Kidney epithelial cell (primary cell): ENCODE results near the gene CCM2. TPM values are rescaled to one million over a fixed set of nuclear protein-coding genes. Genes with fewer than 3 reads are reported as not detected.

Source experiments
- DNase-seq: peaks from one replicate; pipeline ENCODE4 v3.0.0-alpha.2; 2010; ENCODE audit warnings: low read depth
- H3K27me3 ChIP-seq: 2 replicates; pipeline ENCODE4 v1.6.0; 2011; ENCODE audit warnings: low read length; ENCODE audit not compliant: control insufficient read depth, insufficient read depth
- H3K36me3 ChIP-seq: 2 replicates; pipeline ENCODE4 v1.5.1; 2011; ENCODE audit warnings: low read length; ENCODE audit not compliant: control insufficient read depth, insufficient read depth
- H3K4me3 ChIP-seq: 2 replicates; pipeline ENCODE4 v1.5.1; 2011; ENCODE audit warnings: low read depth, mild to moderate bottlenecking, control low read depth, low read length
- CTCF ChIP-seq: IDR thresholded peaks from 2 replicates; pipeline ENCODE4 v1.5.1; 2011; ENCODE audit warnings: mild to moderate bottlenecking, moderate library complexity, low read length, control low read depth, inconsistent platforms; ENCODE audit not compliant: insufficient read depth, poor library complexity, severe bottlenecking
- total RNA-seq: library from RNA; depleted of rRNA; stranded (reverse); fragments of >200 nt; gene quantifications from 2 replicates; pipeline ENCODE4 v1.2.3, GENCODE V29; 2015

The CCM2 gene
- total RNA-seq, 1 donor from 2014 or later, result 60.2 TPM

GRCh38 chr7:44979481-44980392, 20.3 kb upstream of the CCM2 start:
- no peak for DNase-seq
- Histone ChIP-seq H3K27me3 (no peaks in the 10 kb centered on the region), H3K4me3 (no peak overlapping the region), H3K36me3 (peaks cover 2% of the 10 kb centered on the region)
- TF ChIP-seq CTCF, result no peak

DNA sequence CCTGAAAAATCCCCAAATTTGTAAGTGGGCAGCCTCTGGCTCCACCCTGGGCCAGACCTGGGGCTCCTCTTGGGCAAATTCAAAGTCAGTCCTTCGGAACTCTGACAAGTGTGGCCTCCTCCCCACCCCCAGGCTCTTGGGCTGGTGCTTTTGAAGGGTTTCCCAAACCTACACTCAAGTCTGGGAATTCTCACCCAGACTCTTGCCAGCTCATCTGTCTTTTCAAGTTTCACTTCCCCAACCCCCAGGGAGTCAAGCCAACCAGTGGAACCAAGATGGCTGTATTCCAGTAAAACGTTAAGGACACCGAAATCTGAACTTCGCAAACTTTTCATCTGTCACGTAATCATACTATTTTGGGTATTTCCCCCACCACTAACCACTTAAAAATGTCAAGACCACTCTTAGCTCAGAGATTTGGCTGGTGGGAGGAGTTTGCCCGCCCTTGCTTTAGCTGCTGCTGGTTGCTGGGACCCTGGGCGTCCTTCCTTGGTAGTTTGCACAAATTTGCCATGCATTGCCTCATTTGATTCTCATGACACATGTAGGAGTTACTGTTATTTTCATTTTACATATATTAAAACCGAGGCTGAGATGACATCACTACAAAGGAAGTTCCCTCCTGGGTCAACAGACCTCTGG, 19.5 kb upstream of the CCM2 start:
- no peak for TF ChIP-seq CTCF
- no peaks in the 10 kb centered on the region for H3K27me3 ChIP-seq
- DNase-seq, result no peak
- H3K4me3 ChIP-seq, result no peak overlapping the region
- peaks cover 3% of the 10 kb centered on the region for H3K36me3 ChIP-seq

DNA sequence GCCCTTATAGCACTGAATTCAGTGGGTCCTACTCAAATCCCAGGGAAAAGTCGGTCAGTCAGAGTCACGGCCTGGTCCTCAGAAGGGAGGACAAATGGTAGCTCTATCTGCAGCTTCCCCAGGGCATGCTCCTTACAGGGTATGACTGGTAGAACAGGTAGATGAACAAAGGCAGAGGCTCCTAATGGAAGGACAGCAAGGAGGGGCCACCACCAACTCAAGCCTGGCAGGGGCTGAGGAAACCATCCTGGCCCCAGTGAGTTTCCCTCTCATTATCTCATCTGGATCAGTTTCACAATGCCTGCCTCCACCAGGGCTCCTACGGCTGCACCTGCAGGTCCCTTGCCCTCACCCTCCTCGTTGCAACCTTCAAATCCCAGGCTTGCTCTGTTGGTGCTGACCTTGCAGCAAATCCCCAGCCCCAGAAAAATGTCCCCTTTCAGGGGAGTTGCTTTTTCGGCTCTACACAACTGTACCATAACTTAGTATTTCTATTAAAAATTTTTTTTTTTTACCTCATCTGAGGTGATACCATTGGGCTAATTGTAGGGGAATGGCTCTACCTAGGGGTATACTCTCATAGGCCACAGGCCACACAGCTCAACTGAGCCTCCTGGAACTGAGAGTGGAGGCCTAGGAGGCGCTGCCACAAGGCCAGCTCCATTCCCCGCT, 18.8 kb upstream of the CCM2 start:
- no peak overlapping the region for H3K4me3 ChIP-seq
- DNase-seq, result no peak
- H3K27me3 ChIP-seq, result no peaks in the 10 kb centered on the region
- TF ChIP-seq CTCF, result no peak
- H3K36me3 ChIP-seq, result peaks cover 3% of the 10 kb centered on the region

- no peak for DNase-seq
- Histone ChIP-seq H3K4me3 (no peak overlapping the region), H3K27me3 (no peaks in the 10 kb centered on the region), H3K36me3 (peaks cover 3% of the 10 kb centered on the region)
- no peak for TF ChIP-seq CTCF
These were observed 17.5 kb upstream of the CCM2 start for GRCh38 chr7:44982535-44982923.

DNA sequence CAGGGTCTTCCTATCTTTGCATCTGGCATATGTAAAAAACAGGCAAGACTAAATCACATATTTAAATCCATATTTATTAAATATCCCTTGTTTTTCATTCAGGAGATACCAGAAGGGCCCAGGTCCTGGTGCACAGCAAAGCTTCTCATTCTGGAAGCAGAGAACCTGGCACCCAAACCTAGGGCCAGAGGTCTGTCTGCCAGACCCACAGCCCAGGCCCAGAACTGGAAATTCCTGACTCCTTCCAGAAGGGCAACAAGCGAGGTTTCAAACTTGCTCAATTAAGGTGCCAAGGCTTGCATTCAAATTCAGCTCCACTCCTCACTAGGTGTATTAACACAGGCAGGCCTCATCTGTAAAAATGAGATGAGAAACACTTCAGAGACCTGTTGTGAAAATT, 17.0 kb upstream of the CCM2 start:
- H3K27me3 ChIP-seq, result no peaks in the 10 kb centered on the region
- DNase-seq, result no peak
- TF ChIP-seq CTCF, result no peak
- H3K4me3 ChIP-seq, result no peak overlapping the region
- H3K36me3 ChIP-seq, result peaks cover 3% of the 10 kb centered on the region
